Measurements from ENCODE around the gene GNL3L. TPM values are rescaled to one million over a fixed set of nuclear protein-coding genes. Genes with fewer than 3 reads are reported as not detected.
"Not testable (repeated sequence)": the region's sequence is repeated elsewhere in the genome, so short reads cannot be mapped to it uniquely, and the experiment has no call there.

The GNL3L gene
- total and polyA plus RNA-seq, 10 donors, result 3.0 to 52.3 (median 38.2) TPM

GRCh38 chrX:54484666-54485065 lies 45.4 kb upstream of the GNL3L start:
- peaks cover 0 to 8% (median 0%) of the 10 kb centered on the region in 6 donors for H3K4me1 ChIP-seq
- H3K4me3 ChIP-seq, result no peak overlapping the region
- peaks cover 0 to 6% (median 0%) of the 10 kb centered on the region in 8 donors for H3K9me3 ChIP-seq
- WGBS, 5 donors, result 44 to 72% (median 63%) methylated on average over 2 to 3 of the region's 3 CpGs; no CpG with 5 or more reads in 1 of the 5 donors
- no peak overlapping the region for H3K27ac ChIP-seq
- H3K36me3 ChIP-seq, result no peaks in the 10 kb centered on the region
- intact Hi-C loops (cut with DNase I; ENCODE audit: low total_unique reads), result no loop called here
- no peaks in the 10 kb centered on the region for H3K27me3 ChIP-seq (replicated peaks in 1 of 7)
- no peak for DNase-seq
- no peak for TF ChIP-seq CTCF (IDR thresholded peaks at IDR 0.05 in 8 of 11, conservative IDR thresholded peaks at IDR 0.05 in 3 of 11)
- no peak for TF ChIP-seq POLR2AphosphoS5 (IDR thresholded peaks at IDR 0.05)
- TF ChIP-seq POLR2A (IDR thresholded peaks at IDR 0.05), result no peak

GRCh38 chrX:54489819-54490218 lies 40.2 kb upstream of the GNL3L start:
- DNase-seq; H3K4me1 ChIP-seq; H3K36me3 ChIP-seq; intact Hi-C loops (cut with DNase I; ENCODE audit: low total_unique reads); H3K4me3 ChIP-seq; H3K27ac ChIP-seq: not testable (repeated sequence)
- Histone ChIP-seq H3K9me3 (peaks cover 0 to 11% (median 0%) of the 10 kb centered on the region in 8 donors), H3K27me3 (replicated peaks in 1 of 7) (peaks cover 0 to 12% (median under 1%) of the 10 kb centered on the region in 7 donors)
- WGBS, 5 donors, result 85 to 98% (median 94%) methylated on average over 5 of the region's 5 CpGs

GRCh38 chrX:54492340-54492739 lies 37.7 kb upstream of the GNL3L start:
- TF ChIP-seq CTCF (IDR thresholded peaks at IDR 0.05 in 8 of 11, conservative IDR thresholded peaks at IDR 0.05 in 3 of 11) (no peak), POLR2A (IDR thresholded peaks at IDR 0.05) (no peak), POLR2AphosphoS5 (IDR thresholded peaks at IDR 0.05) (no peak)
- WGBS, 5 donors, result 61 to 94% (median 81%) methylated on average over 6 of the region's 6 CpGs
- no peak for DNase-seq
- Histone ChIP-seq H3K4me1 (peaks cover 0 to 10% (median 0%) of the 10 kb centered on the region in 6 donors), H3K36me3 (no peaks in the 10 kb centered on the region), H3K27ac (no peak overlapping the region), H3K9me3 (peaks cover 0 to 11% (median 0%) of the 10 kb centered on the region in 8 donors), H3K4me3 (no peak overlapping the region), H3K27me3 (replicated peaks in 1 of 7) (peaks cover 0 to 36% (median 13%) of the 10 kb centered on the region in 7 donors)
- intact Hi-C loops (cut with DNase I; ENCODE audit: low total_unique reads), result no loop called here

- no peak for DNase-seq
- TF ChIP-seq POLR2AphosphoS5 (IDR thresholded peaks at IDR 0.05) (no peak), CTCF (IDR thresholded peaks at IDR 0.05 in 8 of 11, conservative IDR thresholded peaks at IDR 0.05 in 3 of 11) (no peak), POLR2A (IDR thresholded peaks at IDR 0.05) (no peak)
- H3K9me3 ChIP-seq, result peaks cover 0 to 8% (median 0%) of the 10 kb centered on the region in 8 donors
- peak overlapping the region in 3 of 8 donors; percentile 65 to 71 (median 69) for H3K27ac ChIP-seq
- peak overlapping the region in 7 of 8 donors; percentile 31 to 74 (median 46) for H3K4me3 ChIP-seq
- peaks cover 0 to 10% (median 0%) of the 10 kb centered on the region in 6 donors for H3K4me1 ChIP-seq
- intact Hi-C loops (cut with DNase I; ENCODE audit: low total_unique reads), result no loop called here
- no peaks in the 10 kb centered on the region for H3K36me3 ChIP-seq
- peaks cover 0 to 40% (median 13%) of the 10 kb centered on the region in 7 donors for H3K27me3 ChIP-seq (replicated peaks in 1 of 7)
- WGBS, 5 donors, result 59 to 76% (median 64%) methylated on average over 10 of the region's 10 CpGs
Observed at GRCh38 chrX:54494166-54494988, 35.6 kb upstream of the GNL3L start.

All from spleen (tissue), 11 donors.